ENCODE measurements around the gene POFUT1. TPM values are rescaled to one million over a fixed set of nuclear protein-coding genes. Genes with fewer than 3 reads are reported as not detected.

POFUT1 gene
- total RNA-seq, 1 experiment from 2014 or later = 51.3 TPM

- POLR2A ChIA-PET (ENCODE audit: unreplicated experiment) = no interaction called here
- Histone ChIP-seq H4K20me1 (ENCODE audit: insufficient read depth) (no peaks in the 10 kb centered on the region), H3K4me2 (no peak overlapping the region), H3F3A (ENCODE audit: insufficient read depth, low read depth) (no peaks in the 10 kb centered on the region), H3K9me3 (ENCODE audit: insufficient read depth, low read depth) (no peaks in the 10 kb centered on the region), H3K9me2 (ENCODE audit: insufficient read depth) (no peaks in the 10 kb centered on the region), H3K27me3 (ENCODE audit: insufficient read depth, low read depth) (no peaks in the 10 kb centered on the region), H3K4me3 (no peak overlapping the region), H3K36me3 (ENCODE audit: low read depth) (no peaks in the 10 kb centered on the region; the same call in 1 of the 2 replicates), H2AFZ (no peak overlapping the region), H3K79me2 (ENCODE audit: low read depth) (no peaks in the 10 kb centered on the region), H3K27ac (no peak overlapping the region), H3K4me1 (replicated peaks; ENCODE audit: insufficient read depth) (no peaks in the 10 kb centered on the region; the same call in 1 of the 2 replicates)
- TF ChIP-seq CTCF (conservative IDR thresholded peaks at IDR 0.05) = no peak
- TF ChIP-seq EZH2 (IDR thresholded peaks at IDR 0.05; ENCODE audit: low read depth) = no peak
- BruUV-seq (replicated peaks) = no TSS peak
- intact Hi-C loops (cut with micrococcal nuclease; ENCODE audit: unreplicated experiment) = no loop called here
- no peak for DNase-seq
- CTCF ChIA-PET = no interaction called here
These were observed 26.6 kb downstream of the POFUT1 start for GRCh38 chr20:32234135-32234808.

- POLR2A ChIA-PET (ENCODE audit: unreplicated experiment) = no interaction called here
- Histone ChIP-seq H3K79me2 (ENCODE audit: low read depth) (no peaks in the 10 kb centered on the region), H3F3A (ENCODE audit: insufficient read depth, low read depth) (peaks cover 7% of the 10 kb centered on the region; the same call in 1 of the 2 replicates), H3K9me2 (ENCODE audit: insufficient read depth) (no peaks in the 10 kb centered on the region), H3K4me3 (no peak overlapping the region), H3K36me3 (ENCODE audit: low read depth) (no peaks in the 10 kb centered on the region; the same call in 1 of the 2 replicates), H4K20me1 (ENCODE audit: insufficient read depth) (no peaks in the 10 kb centered on the region), H3K4me2 (no peak overlapping the region), H3K27ac (no peak overlapping the region), H3K9me3 (ENCODE audit: insufficient read depth, low read depth) (no peaks in the 10 kb centered on the region), H3K27me3 (ENCODE audit: insufficient read depth, low read depth) (no peaks in the 10 kb centered on the region), H3K4me1 (replicated peaks; ENCODE audit: insufficient read depth) (peaks cover 12% of the 10 kb centered on the region), H2AFZ (no peak overlapping the region)
- DNase-seq = no peak
- intact Hi-C loops (cut with micrococcal nuclease; ENCODE audit: unreplicated experiment) = no loop called here
- TF ChIP-seq EZH2 (IDR thresholded peaks at IDR 0.05; ENCODE audit: low read depth) = no peak
- no peak for TF ChIP-seq CTCF (conservative IDR thresholded peaks at IDR 0.05)
- BruUV-seq (replicated peaks) = no TSS peak
- CTCF ChIA-PET = no interaction called here
These were observed 27.8 kb downstream of the POFUT1 start for GRCh38 chr20:32235331-32236047.

- Histone ChIP-seq H3K9me2 (ENCODE audit: insufficient read depth) (no peaks in the 10 kb centered on the region), H3F3A (ENCODE audit: insufficient read depth, low read depth) (peaks cover 10% of the 10 kb centered on the region), H4K20me1 (ENCODE audit: insufficient read depth) (no peaks in the 10 kb centered on the region), H3K9me3 (ENCODE audit: insufficient read depth, low read depth) (no peaks in the 10 kb centered on the region), H3K36me3 (ENCODE audit: low read depth) (no peaks in the 10 kb centered on the region; the same call in 1 of the 2 replicates), H3K4me3 (no peak overlapping the region), H3K4me1 (replicated peaks; ENCODE audit: insufficient read depth) (peaks cover 13% of the 10 kb centered on the region), H3K4me2 (no peak overlapping the region), H3K27me3 (ENCODE audit: insufficient read depth, low read depth) (no peaks in the 10 kb centered on the region), H2AFZ (no peak overlapping the region), H3K27ac (no peak overlapping the region), H3K79me2 (ENCODE audit: low read depth) (no peaks in the 10 kb centered on the region)
- DNase-seq = no peak
- ChIA-PET CTCF (no interaction called here), POLR2A (ENCODE audit: unreplicated experiment) (interaction anchor here (0.6 kb wide), 1 partner anchor 18 kb away, joined by 4 read pairs; no protein-coding TSS in a partner anchor)
- TSS peak; percentile 13 for BruUV-seq (replicated peaks)
- TF ChIP-seq EZH2 (IDR thresholded peaks at IDR 0.05; ENCODE audit: low read depth) (no peak), CTCF (conservative IDR thresholded peaks at IDR 0.05) (no peak)
- intact Hi-C loops (cut with micrococcal nuclease; ENCODE audit: unreplicated experiment) = no loop called here
These were observed 28.4 kb downstream of the POFUT1 start for GRCh38 chr20:32236048-32236533.

Measured in PC-9 (cell line).